ENCODE measurements around the gene UBLCP1. TPM values are rescaled to one million over a fixed set of nuclear protein-coding genes. Genes with fewer than 3 reads are reported as not detected.

Gene UBLCP1
- total and polyA plus RNA-seq, 3 donors from 2014 or later = 29.6 to 39.1 (median 31.2) TPM

GRCh38 chr5:159240301-159240870 lies 22.7 kb upstream of the UBLCP1 start:
- Histone ChIP-seq H3K9me3 (no peaks in the 10 kb centered on the region), H3K4me3 (no peak overlapping the region), H3K27ac (no peak overlapping the region), H3K36me3 (ENCODE audit: low read depth, missing control alignments) (no peaks in the 10 kb centered on the region), H3K4me1 (no peaks in the 10 kb centered on the region), H3K27me3 (no peaks in the 10 kb centered on the region)
- 85 to 90% methylated on average over 4 of the region's 4 CpGs for WGBS, 2 donors
- TF ChIP-seq CTCF (IDR thresholded peaks at IDR 0.05) = no peak
- TF ChIP-seq POLR2A (IDR thresholded peaks at IDR 0.05) = no peak
- DNase-seq = no peak
- intact Hi-C loops (cut with DNase I; ENCODE audit: low total_unique reads) = no loop called here

- Histone ChIP-seq H3K36me3 (ENCODE audit: low read depth, missing control alignments) (no peaks in the 10 kb centered on the region), H3K27ac (no peak overlapping the region), H3K9me3 (no peaks in the 10 kb centered on the region), H3K4me1 (no peaks in the 10 kb centered on the region), H3K27me3 (no peaks in the 10 kb centered on the region), H3K4me3 (no peak overlapping the region)
- intact Hi-C loops (cut with DNase I; ENCODE audit: low total_unique reads) = no loop called here
- no peak for DNase-seq
- WGBS, 2 donors = 73 to 81% methylated on average over 2 of the region's 2 CpGs
- no peak for TF ChIP-seq CTCF (IDR thresholded peaks at IDR 0.05)
- no peak for TF ChIP-seq POLR2A (IDR thresholded peaks at IDR 0.05)
Measured at GRCh38 chr5:159241946-159242552, 21.0 kb upstream of the UBLCP1 start.

GRCh38 chr5:159242656-159243055 lies 20.4 kb upstream of the UBLCP1 start:
- WGBS, 2 donors = 61 to 66% methylated on average over 4 of the region's 4 CpGs
- Histone ChIP-seq H3K27me3 (no peaks in the 10 kb centered on the region), H3K9me3 (no peaks in the 10 kb centered on the region), H3K36me3 (ENCODE audit: low read depth, missing control alignments) (no peaks in the 10 kb centered on the region), H3K4me3 (no peak overlapping the region), H3K27ac (no peak overlapping the region), H3K4me1 (no peaks in the 10 kb centered on the region)
- no peak for DNase-seq
- intact Hi-C loops (cut with DNase I; ENCODE audit: low total_unique reads) = no loop called here
- TF ChIP-seq CTCF (IDR thresholded peaks at IDR 0.05) = no peak
- no peak for TF ChIP-seq POLR2A (IDR thresholded peaks at IDR 0.05)

GRCh38 chr5:159243385-159243784 lies 19.7 kb upstream of the UBLCP1 start:
- intact Hi-C loops (cut with DNase I; ENCODE audit: low total_unique reads) = no loop called here
- H3K27ac ChIP-seq = no peak overlapping the region
- no peaks in the 10 kb centered on the region for H3K27me3 ChIP-seq
- DNase-seq = no peak
- no peaks in the 10 kb centered on the region for H3K36me3 ChIP-seq (ENCODE audit: low read depth, missing control alignments)
- no peaks in the 10 kb centered on the region for H3K9me3 ChIP-seq
- no peak overlapping the region for H3K4me3 ChIP-seq
- no peaks in the 10 kb centered on the region for H3K4me1 ChIP-seq
- TF ChIP-seq POLR2A (IDR thresholded peaks at IDR 0.05) (no peak), CTCF (IDR thresholded peaks at IDR 0.05) (no peak)

GRCh38 chr5:159244163-159244562 lies 18.9 kb upstream of the UBLCP1 start:
- TF ChIP-seq POLR2A (IDR thresholded peaks at IDR 0.05) (no peak), CTCF (IDR thresholded peaks at IDR 0.05) (no peak)
- Histone ChIP-seq H3K9me3 (no peaks in the 10 kb centered on the region), H3K36me3 (ENCODE audit: low read depth, missing control alignments) (no peaks in the 10 kb centered on the region), H3K4me3 (no peak overlapping the region), H3K27me3 (no peaks in the 10 kb centered on the region), H3K4me1 (no peaks in the 10 kb centered on the region), H3K27ac (no peak overlapping the region)
- DNase-seq = no peak
- intact Hi-C loops (cut with DNase I; ENCODE audit: low total_unique reads) = no loop called here
- 70 to 79% methylated on average over 3 of the region's 3 CpGs for WGBS, 2 donors

Data from testis (tissue), 3 donors.